Spinal cord (tissue), 10 donors: ENCODE measurements around the gene ALCAM. TPM values are rescaled to one million over a fixed set of nuclear protein-coding genes. Genes with fewer than 3 reads are reported as not detected.

ENCODE experiments used
- DNase-seq, 6 donors: peaks; one replicate each; pipeline versions ENCODE4 v3.0.0 to v3.0.0-alpha.2; 2013 to 2015; ENCODE audit warnings: low spot score in 6 of 6, low read depth in 4 of 6
- H3K27ac ChIP-seq: one replicate; pipeline ENCODE4 v1.5.1; 2013; ENCODE audit warnings: low read depth, low read length, control low read depth
- H3K27me3 ChIP-seq: one replicate; pipeline ENCODE4 v1.6.1; 2013; ENCODE audit warnings: low read length; ENCODE audit not compliant: control insufficient read depth, insufficient read depth
- H3K36me3 ChIP-seq: one replicate; pipeline ENCODE4 v1.6.1; 2013; ENCODE audit warnings: low read length; ENCODE audit not compliant: control insufficient read depth, insufficient read depth
- H3K4me1 ChIP-seq: one replicate; pipeline ENCODE4 v1.6.1; 2013; ENCODE audit warnings: low read length; ENCODE audit not compliant: control insufficient read depth, insufficient read depth
- H3K4me3 ChIP-seq: one replicate; pipeline ENCODE4 v1.5.1; 2013; ENCODE audit warnings: low read depth, low read length, control low read depth
- H3K9me3 ChIP-seq: one replicate; pipeline ENCODE4 v1.6.1; 2013; ENCODE audit warnings: low read length; ENCODE audit not compliant: control insufficient read depth, insufficient read depth
- WGBS: methylation state at CpG from one replicate; pipeline ENCODE4 v1.1.5; 2013; ENCODE audit warnings: missing lambda C conversion rate; ENCODE audit not compliant: insufficient coverage; 5-methylcytosine and 5-hydroxymethylcytosine counted together
- polyA plus RNA-seq, 2 donors: library from polyadenylated mRNA; unstranded; fragments of 120-200 nt; gene quantifications; one replicate each; pipeline ENCODE4 v1.2.1, GENCODE V29; 2013; ENCODE audit not compliant: insufficient read length in 2 of 2
- total RNA-seq, 2 donors: library from RNA; depleted of rRNA in 1 of 2; stranded (reverse); fragments of 120-200 nt in 1 of 2; fragments of >200 nt in 1 of 2; gene quantifications; one replicate each; pipeline versions ENCODE4 v1.2.3 to v1.2.4, GENCODE V29; 2013 to 2014
- donor health status: healthy.

Gene ALCAM
- total and polyA plus RNA-seq, 4 donors, result 135 to 305 (median 214) TPM

GRCh38 chr3:105365391-105366325 lies 1.1 kb upstream of the ALCAM start:
- DNase-seq, result peak; percentile 31 to 84 (median 66)
- peak overlapping the region; percentile 94 for H3K27ac ChIP-seq
- H3K36me3 ChIP-seq, result no peaks in the 10 kb centered on the region
- peak overlapping the region; percentile 89 for H3K4me3 ChIP-seq
- peaks cover 6% of the 10 kb centered on the region for H3K4me1 ChIP-seq
- H3K27me3 ChIP-seq, result no peaks in the 10 kb centered on the region
- WGBS, result under 1% methylated on average over 14 of the region's 24 CpGs
- no peaks in the 10 kb centered on the region for H3K9me3 ChIP-seq

GRCh38 chr3:105367063-105367405 lies 325 bp downstream of the ALCAM start:
- DNase-seq, result peak in 1 of 6 donors; percentile 19
- WGBS, result under 1% methylated on average over 27 of the region's 29 CpGs

GRCh38 chr3:105367406-105368213 lies 901 bp downstream of the ALCAM start:
- Histone ChIP-seq H3K36me3 (no peaks in the 10 kb centered on the region), H3K4me3 (peak overlapping the region; percentile 89), H3K27ac (peak overlapping the region; percentile 94), H3K27me3 (no peaks in the 10 kb centered on the region), H3K9me3 (no peaks in the 10 kb centered on the region), H3K4me1 (peaks cover 6% of the 10 kb centered on the region)
- DNase-seq, result peak; percentile 35 to 74 (median 48)
- WGBS, result under 1% methylated on average over 28 of the region's 37 CpGs

More at GRCh38 chr3:105367063-105367405, 325 bp downstream of the ALCAM start:
- Histone ChIP-seq H3K36me3 (no peaks in the 10 kb centered on the region), H3K27me3 (no peaks in the 10 kb centered on the region), H3K27ac (peak overlapping the region; percentile 94), H3K4me1 (peaks cover 6% of the 10 kb centered on the region), H3K9me3 (no peaks in the 10 kb centered on the region), H3K4me3 (peak overlapping the region; percentile 89)

- under 1% methylated on average over 36 of the region's 45 CpGs for WGBS
- Histone ChIP-seq H3K36me3 (no peaks in the 10 kb centered on the region), H3K4me1 (peaks cover 6% of the 10 kb centered on the region), H3K9me3 (no peaks in the 10 kb centered on the region), H3K27ac (peak overlapping the region; percentile 94), H3K4me3 (peak overlapping the region; percentile 89), H3K27me3 (no peaks in the 10 kb centered on the region)
- DNase-seq, result peak; percentile 39 to 80 (median 62)
Measured at GRCh38 chr3:105368566-105369499, 2.1 kb downstream of the ALCAM start.

GRCh38 chr3:105369500-105370371 lies 3.0 kb downstream of the ALCAM start:
- peaks cover 6% of the 10 kb centered on the region for H3K4me1 ChIP-seq

GRCh38 chr3:105373383-105373782 lies 6.7 kb downstream of the ALCAM start:
- no peak for DNase-seq
- no peaks in the 10 kb centered on the region for H3K36me3 ChIP-seq
- no peaks in the 10 kb centered on the region for H3K27me3 ChIP-seq
- no peak overlapping the region for H3K27ac ChIP-seq
- H3K9me3 ChIP-seq, result no peaks in the 10 kb centered on the region
- no peaks in the 10 kb centered on the region for H3K4me1 ChIP-seq
- H3K4me3 ChIP-seq, result no peak overlapping the region

More at GRCh38 chr3:105369500-105370371, 3.0 kb downstream of the ALCAM start:
- DNase-seq, result peak; percentile 54 to 94 (median 70)
- Histone ChIP-seq H3K9me3 (no peaks in the 10 kb centered on the region), H3K4me3 (peak overlapping the region; percentile 89), H3K36me3 (no peaks in the 10 kb centered on the region), H3K27ac (peak overlapping the region; percentile 94), H3K27me3 (no peaks in the 10 kb centered on the region)
- WGBS, result 0% methylated on average over 17 of the region's 22 CpGs

GRCh38 chr3:105375750-105376511 lies 9.2 kb downstream of the ALCAM start:
- Histone ChIP-seq H3K4me1 (no peaks in the 10 kb centered on the region), H3K36me3 (no peaks in the 10 kb centered on the region), H3K27me3 (no peaks in the 10 kb centered on the region), H3K9me3 (no peaks in the 10 kb centered on the region), H3K4me3 (no peak overlapping the region), H3K27ac (no peak overlapping the region)
- no peak for DNase-seq
- WGBS, result 80% methylated on average over 1 of the region's 8 CpGs

- no CpG with 5 or more reads among the region's 2 CpGs for WGBS
Measured at GRCh38 chr3:105377716-105378115, 11.0 kb downstream of the ALCAM start.

More at GRCh38 chr3:105377716-105378115, 11.0 kb downstream of the ALCAM start:
- H3K9me3 ChIP-seq, result no peaks in the 10 kb centered on the region
- H3K36me3 ChIP-seq, result no peaks in the 10 kb centered on the region
- no peaks in the 10 kb centered on the region for H3K4me1 ChIP-seq
- no peak for DNase-seq
- no peak overlapping the region for H3K4me3 ChIP-seq
- no peaks in the 10 kb centered on the region for H3K27me3 ChIP-seq
- H3K27ac ChIP-seq, result no peak overlapping the region
